BJ (cell line): Measurements from ENCODE around the gene KCNQ1. TPM values are rescaled to one million over a fixed set of nuclear protein-coding genes. Genes with fewer than 3 reads are reported as not detected.

Experiments used
- CTCF ChIA-PET: fragments of 350-600 bp; formaldehyde crosslinking; extraction: SDS; loops from one replicate; lab custom pipeline; 2021; ENCODE audit warnings: antibody characterized with exemption, inconsistent platforms; lab: Yijun Ruan, JAX
- POLR2A ChIA-PET: fragments of 300-600 bp; sonication (Branson Sonifier 250); formaldehyde crosslinking; extraction: SDS; loops from one replicate; lab custom pipeline; 2021; ENCODE audit warnings: antibody characterized with exemption; lab: Charles Lee
- DNase-seq: peaks from one replicate; pipeline ENCODE4 v3.0.0-alpha.2; 2011; ENCODE audit warnings: low read depth
- H3K27me3 ChIP-seq: 2 replicates; pipeline ENCODE4 v1.6.0; 2011; ENCODE audit warnings: low read length; ENCODE audit not compliant: control insufficient read depth, insufficient read depth
- H3K36me3 ChIP-seq: 2 replicates; pipeline ENCODE4 v1.5.1; 2011; ENCODE audit warnings: low read length; ENCODE audit not compliant: control insufficient read depth, insufficient read depth
- H3K4me3 ChIP-seq: 2 replicates; pipeline ENCODE4 v1.5.1; 2011; ENCODE audit warnings: low read depth, mild to moderate bottlenecking, control low read depth, low read length
- CTCF ChIP-seq: IDR thresholded peaks from 2 replicates; pipeline ENCODE4 v1.5.1; 2011; ENCODE audit warnings: low read depth, mild to moderate bottlenecking, control low read depth, inconsistent platforms, low read length, moderate library complexity; ENCODE audit not compliant: insufficient read depth
- polyA plus RNA-seq: library from polyadenylated mRNA; depleted of rRNA; stranded (reverse); fragments of >200 nt; gene quantifications from 2 replicates; pipeline ENCODE4 v1.2.3, GENCODE V29; 2011

Gene KCNQ1
- polyA plus RNA-seq, 1 experiment, result not detected

GRCh38 chr11:2736577-2737225 lies 291.9 kb downstream of the KCNQ1 start:
- no peak for DNase-seq
- CTCF ChIA-PET, result interaction anchor here (1.0 kb wide), 1 partner anchor 151 kb away, joined by 3 read pairs; no protein-coding TSS in a partner anchor
- TF ChIP-seq CTCF, result no peak
- no peaks in the 10 kb centered on the region; the same call in 1 of the 2 replicates for H3K27me3 ChIP-seq
- POLR2A ChIA-PET, result no interaction called here
- H3K36me3 ChIP-seq, result no peaks in the 10 kb centered on the region
- no peak overlapping the region for H3K4me3 ChIP-seq

- POLR2A ChIA-PET, result no interaction called here
- no peaks in the 10 kb centered on the region for H3K36me3 ChIP-seq
- CTCF ChIA-PET, result interaction anchor here (1.0 kb wide), 1 partner anchor 151 kb away, joined by 3 read pairs; no protein-coding TSS in a partner anchor
- H3K27me3 ChIP-seq, result no peaks in the 10 kb centered on the region; the same call in 1 of the 2 replicates
- DNase-seq, result no peak
- TF ChIP-seq CTCF, result no peak
- no peak overlapping the region for H3K4me3 ChIP-seq
Observed at GRCh38 chr11:2737226-2737590, 292.4 kb downstream of the KCNQ1 start.

- Histone ChIP-seq H3K4me3 (no peak overlapping the region), H3K27me3 (no peaks in the 10 kb centered on the region; the same call in 1 of the 2 replicates), H3K36me3 (no peaks in the 10 kb centered on the region)
- CTCF ChIA-PET, result interaction anchor here (1.0 kb wide), 1 partner anchor 150 kb away, joined by 3 read pairs; no protein-coding TSS in a partner anchor
- no peak for TF ChIP-seq CTCF
- DNase-seq, result no peak
- POLR2A ChIA-PET, result no interaction called here
Observed at GRCh38 chr11:2737866-2738265, 293.1 kb downstream of the KCNQ1 start.

- no peak for DNase-seq
- H3K27me3 ChIP-seq, result no peaks in the 10 kb centered on the region; the same call in 1 of the 2 replicates
- ChIA-PET CTCF (no interaction called here), POLR2A (no interaction called here)
- no peaks in the 10 kb centered on the region for H3K36me3 ChIP-seq
- no peak overlapping the region for H3K4me3 ChIP-seq
- no peak for TF ChIP-seq CTCF
Observed at GRCh38 chr11:2738551-2739431, 294.0 kb downstream of the KCNQ1 start.
